ENCODE results near the gene GSTO1.

Gene GSTO1

GRCh38 chr10:104277785-104278184 is 23.1 kb downstream of the GSTO1 start:
- no peak for DNase-seq

GRCh38 chr10:104279550-104280259 is 25.0 kb downstream of the GSTO1 start:
- no peak for DNase-seq

- no peak for DNase-seq
Measured at GRCh38 chr10:104281694-104282093, 27.0 kb downstream of the GSTO1 start.

- no peak for DNase-seq
Measured at GRCh38 chr10:104284846-104285245, 30.2 kb downstream of the GSTO1 start.

GRCh38 chr10:104286939-104287338 is 32.2 kb downstream of the GSTO1 start:
- DNase-seq: no peak

GRCh38 chr10:104288355-104288754 is 33.7 kb downstream of the GSTO1 start:
- DNase-seq: no peak

GRCh38 chr10:104291439-104291951 is 36.8 kb downstream of the GSTO1 start:
- DNase-seq: peak; percentile 83 to 84

- no peak for DNase-seq
Measured at GRCh38 chr10:104293011-104293410, 38.3 kb downstream of the GSTO1 start.

- no peak for DNase-seq
Measured at GRCh38 chr10:104293781-104294321, 39.2 kb downstream of the GSTO1 start.

- DNase-seq: no peak
Measured at GRCh38 chr10:104296687-104297436, 42.2 kb downstream of the GSTO1 start.

- DNase-seq: no peak
Measured at GRCh38 chr10:104297697-104298660, 43.3 kb downstream of the GSTO1 start.

GRCh38 chr10:104299031-104299904 is 44.6 kb downstream of the GSTO1 start:
- no peak for DNase-seq

GRCh38 chr10:104300002-104300735 is 45.5 kb downstream of the GSTO1 start:
- DNase-seq: no peak

- DNase-seq: no peak
Measured at GRCh38 chr10:104300736-104301292, 46.1 kb downstream of the GSTO1 start.

GRCh38 chr10:104301907-104302690 is 47.4 kb downstream of the GSTO1 start:
- DNase-seq: no peak

- DNase-seq: no peak
Measured at GRCh38 chr10:104303594-104304355, 49.1 kb downstream of the GSTO1 start.

- DNase-seq: no peak
Measured at GRCh38 chr10:104304356-104304745, 49.7 kb downstream of the GSTO1 start.

- DNase-seq: no peak
Measured at GRCh38 chr10:104304927-104305326, 50.2 kb downstream of the GSTO1 start.

GRCh38 chr10:104306897-104307296 is 52.2 kb downstream of the GSTO1 start:
- DNase-seq: no peak

Measured in activated CD4-positive, alpha-beta T cell treated with anti-CD3 and anti-CD28 coated beads, Interleukin-2, amount 50 U/mL, for 4 hours (primary cell).